Measurements from ENCODE around the gene ZSWIM4.

- no peak for TF ChIP-seq CTCF (IDR thresholded peaks at IDR 0.05; ENCODE audit: low read depth, low read length)
- no peak for TF ChIP-seq POLR2A (IDR thresholded peaks at IDR 0.05; ENCODE audit: extremely low read depth, insufficient read length)
Observed at GRCh38 chr19:13808856-13809255, 13.6 kb downstream of the ZSWIM4 start.
